ENCODE measurements around the gene KCNK7.

The KCNK7 gene

DNA sequence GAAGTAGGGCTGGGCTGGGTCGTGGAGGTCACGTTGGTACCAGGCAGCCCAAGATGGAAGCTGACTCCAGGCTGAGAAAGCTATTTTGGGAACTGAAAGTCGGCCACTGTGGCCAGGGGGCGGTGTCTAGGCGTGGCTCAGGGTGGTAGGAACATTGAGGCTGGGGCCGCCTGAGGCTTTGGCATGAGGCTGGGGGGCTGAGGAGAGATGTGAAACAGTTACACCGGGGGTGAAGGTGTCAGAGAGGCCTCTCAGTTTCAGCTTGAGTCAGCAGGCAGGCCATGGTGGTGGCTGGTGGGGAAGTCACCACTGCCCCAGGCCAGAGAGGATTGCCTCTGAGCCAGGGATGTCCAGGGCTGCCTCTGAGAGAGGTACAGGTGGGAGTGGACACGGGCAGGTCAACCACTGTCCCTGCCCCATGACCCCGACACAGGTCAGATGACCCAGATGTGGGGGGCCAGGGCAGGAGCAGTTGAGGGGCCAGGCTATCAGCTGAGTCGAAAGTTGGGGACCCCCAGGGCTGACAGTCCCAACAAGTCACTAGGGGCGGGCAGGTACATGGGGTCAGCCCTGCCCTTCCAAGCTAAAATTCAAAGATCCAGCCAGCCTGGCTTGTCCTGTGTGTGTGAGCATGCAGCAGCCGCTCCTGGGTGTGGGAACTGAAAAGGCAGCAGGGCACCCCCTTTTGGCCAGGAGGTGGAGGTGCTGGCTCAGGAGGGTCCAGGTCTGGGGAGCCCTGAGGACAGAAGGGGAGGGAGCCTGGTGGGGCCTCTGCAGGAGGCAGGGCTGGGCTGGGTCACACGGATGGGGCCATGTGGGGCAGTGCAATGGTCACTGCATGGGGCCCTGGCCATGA, 7.2 kb downstream of the KCNK7 start:
- peak; percentile 55 to 74 for DNase-seq (ENCODE audit: low read depth in 2 of 2)

DNA sequence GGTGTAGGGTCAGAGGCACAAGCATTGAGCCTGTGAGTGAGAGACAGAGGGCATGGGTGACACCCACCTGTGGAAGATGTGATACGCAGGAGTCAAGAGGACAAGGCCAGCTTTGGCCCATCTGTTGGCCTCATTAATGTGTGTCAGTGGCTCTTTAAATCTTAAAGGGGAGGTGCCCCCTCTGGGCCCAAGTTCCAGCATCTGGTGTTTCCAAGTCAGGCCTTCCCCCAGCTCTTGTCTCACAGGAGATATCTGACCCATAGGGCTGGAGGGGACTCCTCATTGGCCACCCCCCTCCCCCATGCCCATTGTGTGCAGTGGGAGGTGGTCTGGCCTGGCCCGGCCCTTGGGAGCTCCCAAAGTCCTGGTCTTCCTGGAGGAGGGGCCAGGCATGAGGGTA, 8.9 kb downstream of the KCNK7 start:
- DNase-seq (ENCODE audit: low read depth in 2 of 2) = no peak

DNA sequence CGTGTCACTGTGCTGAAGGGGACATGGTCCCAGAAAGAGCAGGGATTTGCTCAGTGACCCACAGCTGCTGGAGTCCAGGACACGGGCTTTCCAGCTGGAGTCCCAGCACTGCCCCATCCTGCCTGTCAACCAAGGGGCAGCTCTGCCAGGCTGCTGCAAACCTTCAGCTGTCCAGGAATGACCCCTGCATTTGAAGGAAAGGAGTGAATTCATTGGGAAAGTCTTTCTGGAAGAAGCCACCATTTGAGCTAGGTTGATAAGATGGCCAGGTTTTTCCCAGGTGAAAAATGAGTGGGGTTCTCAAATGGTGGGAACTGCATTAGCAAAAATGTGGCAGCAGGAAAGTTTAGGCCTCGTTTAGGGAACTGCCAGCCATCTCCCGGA, 9.4 kb downstream of the KCNK7 start:
- DNase-seq (ENCODE audit: low read depth in 2 of 2) = no peak

DNA sequence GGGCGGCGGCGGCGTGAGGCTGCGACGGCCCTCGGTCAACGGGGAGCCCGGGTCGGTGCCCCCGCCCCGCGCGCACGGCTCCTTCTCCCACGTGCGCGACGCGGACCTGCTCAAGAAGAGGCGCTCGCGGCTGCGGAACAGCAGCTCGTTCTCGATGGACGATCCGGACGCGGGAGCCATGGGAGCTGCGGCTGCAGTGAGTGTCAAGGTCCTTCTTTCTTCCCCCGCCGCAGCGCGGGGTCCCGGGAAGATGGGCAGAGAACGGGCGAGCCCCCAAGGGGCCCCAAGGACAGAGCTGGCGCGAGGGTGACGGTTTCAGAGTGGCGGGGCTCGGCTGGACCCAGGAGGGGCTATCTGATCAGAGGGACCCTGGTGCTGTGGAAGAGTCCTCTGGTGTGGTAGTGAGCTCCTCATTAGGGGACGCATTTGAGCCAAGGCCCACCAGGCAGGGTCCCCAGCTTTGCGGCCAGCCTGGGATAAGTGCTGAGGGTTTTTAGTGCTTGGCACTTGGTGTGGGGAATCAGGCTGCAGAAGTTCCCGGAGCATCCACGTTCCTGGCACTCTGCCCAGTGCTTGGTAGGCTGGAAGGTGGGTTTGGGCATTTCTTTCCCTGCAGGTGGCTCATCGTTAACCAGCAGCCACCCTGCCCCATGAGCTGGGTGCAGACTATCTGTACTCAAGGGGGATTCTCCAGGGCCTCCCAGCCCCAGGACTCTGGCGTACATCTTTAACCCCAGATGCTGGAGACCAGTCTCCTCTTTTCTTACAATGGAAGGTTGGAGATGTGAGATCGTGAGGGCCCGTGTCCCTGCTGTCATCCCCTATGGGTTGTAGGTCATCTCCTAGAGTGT, 10.0 kb downstream of the KCNK7 start:
- no peak for DNase-seq (ENCODE audit: low read depth in 2 of 2)

DNA sequence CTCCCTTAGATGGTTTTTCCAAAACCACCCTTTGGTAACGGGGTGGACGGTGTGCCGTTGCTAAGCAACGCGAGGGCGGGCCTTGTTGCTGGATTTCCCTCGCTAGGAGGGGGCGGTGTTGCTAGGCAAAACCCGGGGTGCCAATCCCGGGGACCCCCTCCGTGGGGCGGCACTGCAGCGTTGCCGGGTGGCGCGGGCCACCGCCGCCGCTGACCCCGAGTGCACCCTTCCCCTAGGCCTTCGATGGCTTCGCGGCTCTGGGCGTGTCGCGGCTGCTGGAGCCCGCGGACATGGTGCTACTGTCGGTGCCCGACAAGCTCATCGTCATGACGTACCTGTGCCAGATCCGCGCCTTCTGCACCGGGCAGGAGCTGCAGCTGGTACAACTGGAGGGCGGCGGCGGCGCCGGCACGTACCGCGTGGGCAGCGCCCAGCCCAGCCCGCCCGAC, 10.9 kb downstream of the KCNK7 start:
- DNase-seq (ENCODE audit: low read depth in 2 of 2) = no peak

DNA sequence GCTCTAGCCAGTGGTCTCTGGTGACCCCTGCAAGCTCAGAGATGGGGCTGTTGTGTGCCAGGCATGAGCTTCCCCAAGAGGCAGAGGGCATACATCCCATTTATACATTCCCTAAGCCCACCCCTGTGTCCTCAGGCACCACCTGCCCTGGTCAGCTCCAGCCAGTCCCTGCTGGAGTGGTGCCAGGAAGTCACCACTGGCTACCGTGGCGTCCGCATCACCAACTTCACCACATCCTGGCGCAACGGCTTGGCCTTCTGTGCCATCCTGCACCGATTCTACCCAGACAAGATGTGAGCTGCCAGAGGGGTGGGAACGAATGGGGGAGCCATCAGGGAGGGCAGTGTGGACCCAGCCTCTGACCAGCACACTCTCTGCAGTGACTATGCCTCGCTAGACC, 11.5 kb downstream of the KCNK7 start:
- DNase-seq (ENCODE audit: low read depth in 2 of 2) = no peak

DNA sequence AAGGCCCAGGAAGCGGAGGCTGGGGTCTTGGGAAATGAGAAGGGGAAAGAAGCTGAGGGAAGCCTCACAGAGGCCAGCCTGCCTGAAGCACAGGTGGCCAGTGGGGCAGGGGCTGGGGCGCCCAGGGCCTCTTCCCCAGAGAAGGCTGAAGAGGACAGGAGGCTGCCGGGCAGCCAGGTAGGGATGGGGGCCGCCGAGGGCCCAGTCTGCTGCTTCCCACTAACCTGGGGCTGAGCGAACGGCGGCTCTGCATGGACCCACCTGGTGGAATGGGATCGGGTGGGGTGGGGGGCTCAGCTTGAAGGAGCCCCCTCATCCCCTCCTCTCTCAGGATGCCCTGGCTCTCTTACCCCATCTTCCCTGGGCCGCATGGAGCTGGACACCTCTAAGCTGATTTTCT, 12.0 kb downstream of the KCNK7 start:
- no peak for DNase-seq (ENCODE audit: low read depth in 2 of 2)

DNA sequence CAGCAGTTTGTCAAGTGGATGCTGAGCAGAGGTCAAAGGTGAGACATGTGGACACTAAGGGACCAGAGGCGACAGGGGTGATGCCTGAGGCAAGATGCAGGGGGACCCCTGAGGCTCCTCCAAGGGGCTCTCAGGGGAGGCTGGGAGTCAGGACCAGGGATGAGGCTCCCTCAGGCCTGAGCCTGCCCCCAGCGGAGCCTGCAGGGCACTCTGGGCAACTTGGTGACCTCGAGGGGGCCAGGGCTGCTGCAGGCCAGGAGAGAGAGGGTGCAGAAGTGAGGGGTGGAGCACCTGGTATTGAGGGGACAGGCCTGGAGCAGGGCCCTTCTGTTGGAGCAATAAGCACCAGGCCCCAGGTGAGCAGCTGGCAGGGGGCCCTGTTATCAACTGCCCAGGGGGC, 13.7 kb downstream of the KCNK7 start:
- DNase-seq (ENCODE audit: low read depth in 2 of 2) = no peak

DNA sequence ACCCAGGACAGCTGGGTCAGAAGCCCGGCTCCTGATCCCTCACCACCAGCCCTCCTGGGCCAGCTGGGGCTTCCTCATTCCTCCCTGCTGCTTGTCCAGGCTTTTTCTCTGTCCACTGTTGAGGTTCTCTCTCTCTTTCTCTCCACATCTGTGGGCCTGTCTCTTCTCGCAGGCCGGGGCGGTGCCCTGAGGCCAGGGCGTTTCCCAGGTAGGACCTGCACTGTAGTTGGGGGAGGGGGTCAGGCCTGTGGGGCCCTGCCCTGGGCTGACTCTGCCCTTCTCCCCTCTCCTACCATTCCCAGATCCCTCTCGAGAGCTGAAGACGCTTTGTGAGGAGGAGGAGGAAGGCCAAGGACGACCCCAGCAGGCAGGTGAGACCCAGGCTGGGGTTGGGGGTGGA, 14.8 kb downstream of the KCNK7 start:
- no peak for DNase-seq (ENCODE audit: low read depth in 2 of 2)

DNA sequence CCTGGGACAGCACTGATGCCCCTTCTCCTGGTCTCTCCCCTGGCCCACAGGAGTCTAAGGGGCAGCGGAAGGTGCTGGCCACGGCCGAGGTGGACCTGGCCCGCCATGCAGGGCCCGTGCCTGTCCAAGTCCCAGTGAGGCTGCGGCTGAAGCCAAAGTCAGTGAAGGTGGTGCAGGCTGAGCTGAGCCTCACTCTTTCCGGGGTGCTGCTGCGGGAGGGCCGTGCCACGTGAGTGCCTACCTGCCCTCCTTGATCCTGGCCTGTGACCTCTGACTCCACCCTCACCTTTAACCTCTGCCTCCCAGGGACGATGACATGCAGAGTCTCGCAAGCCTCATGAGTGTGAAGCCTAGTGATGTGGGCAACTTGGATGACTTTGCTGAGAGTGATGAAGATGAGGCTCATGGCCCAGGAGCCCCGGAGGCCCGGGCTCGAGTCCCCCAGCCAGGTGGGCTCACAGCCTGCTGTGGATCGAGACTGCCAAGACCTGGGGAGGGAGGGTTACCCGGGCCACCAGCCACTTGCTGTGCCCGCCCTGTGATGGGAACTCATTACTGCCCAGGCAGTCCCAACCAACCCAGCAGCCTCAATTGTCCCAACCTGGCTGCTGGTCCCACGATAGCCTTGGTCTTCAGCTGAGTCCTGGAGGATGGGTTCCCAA, 15.4 kb downstream of the KCNK7 start:
- no peak for DNase-seq (ENCODE audit: low read depth in 2 of 2)

DNA sequence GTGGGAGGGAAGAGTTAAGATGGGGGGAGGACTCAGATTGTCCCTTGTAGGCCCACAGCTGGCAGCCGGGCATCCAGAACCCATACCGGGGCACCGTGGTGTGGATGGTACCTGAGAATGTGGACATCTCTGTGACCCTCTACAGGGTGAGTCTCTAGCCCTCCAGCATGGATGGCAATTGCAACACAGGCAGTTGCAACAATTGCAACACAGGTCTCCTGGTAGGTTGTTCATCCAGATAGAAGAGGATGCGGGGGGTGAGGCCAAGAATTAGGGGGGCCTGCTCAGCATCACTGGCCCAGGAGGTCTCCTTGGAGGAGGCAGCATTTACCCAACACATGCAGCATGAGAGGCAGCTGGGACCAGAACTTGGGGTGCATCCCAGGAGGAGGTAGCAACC, 16.3 kb downstream of the KCNK7 start:
- DNase-seq (ENCODE audit: low read depth in 2 of 2) = no peak

DNA sequence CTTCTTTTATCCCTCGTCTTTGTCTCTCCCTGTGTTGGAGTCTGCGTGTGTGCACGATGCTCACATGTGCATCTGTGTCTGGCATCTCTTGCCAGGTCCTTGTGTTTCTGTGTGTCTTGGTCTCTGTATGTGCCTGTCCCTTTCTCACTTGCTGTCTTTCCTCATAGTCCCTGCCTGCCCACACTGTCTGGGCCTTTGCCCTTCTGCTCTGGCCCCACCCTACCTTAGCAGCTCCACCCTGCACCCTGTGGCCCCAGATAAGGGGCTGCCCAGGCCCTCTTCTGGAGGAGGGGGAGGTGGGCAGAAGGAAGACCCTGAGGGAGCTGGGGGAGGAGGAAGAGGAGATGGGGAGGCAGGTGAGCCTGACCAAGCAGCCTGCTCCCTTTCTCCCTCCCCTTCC, 16.9 kb downstream of the KCNK7 start:
- no peak for DNase-seq (ENCODE audit: low read depth in 2 of 2)

DNA sequence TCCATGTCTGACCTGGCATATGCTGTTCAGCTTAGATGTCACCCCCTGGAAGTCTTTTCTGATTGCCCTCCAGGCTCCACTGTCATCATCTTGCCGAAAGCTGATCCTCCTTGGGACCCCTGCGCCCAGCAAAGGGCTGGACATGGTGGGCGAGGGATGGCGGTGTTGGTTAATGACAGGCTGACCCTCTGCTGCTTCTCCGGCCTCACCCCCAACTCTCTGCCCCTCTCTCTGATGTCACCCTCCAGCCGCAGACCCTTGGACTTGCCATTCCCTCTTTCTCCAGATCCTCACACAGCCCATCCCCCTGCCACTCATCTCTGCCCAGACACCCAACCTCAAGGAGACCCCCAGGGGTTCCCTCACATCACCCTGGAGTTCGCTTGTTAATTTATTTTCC, 17.5 kb downstream of the KCNK7 start:
- DNase-seq (ENCODE audit: low read depth in 2 of 2) = no peak

DNA sequence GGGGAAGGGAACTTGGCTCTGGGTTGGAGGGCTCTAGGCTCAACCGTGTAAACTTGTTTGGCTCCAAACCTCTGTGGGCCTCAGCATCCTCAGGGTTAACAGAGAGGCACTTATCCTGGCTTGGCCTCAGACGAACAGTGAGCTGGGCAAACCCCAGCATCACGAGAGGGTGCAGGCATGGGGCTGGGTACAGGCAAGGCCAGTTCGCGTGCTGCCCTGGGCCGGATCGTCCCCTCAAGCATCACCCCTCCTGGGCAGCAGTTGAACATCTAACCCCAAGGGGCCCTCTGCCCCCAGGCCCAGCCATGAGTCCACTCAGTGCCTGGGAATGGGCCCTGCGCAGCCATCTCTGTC, 17.9 kb downstream of the KCNK7 start:
- DNase-seq (ENCODE audit: low read depth in 2 of 2) = no peak

DNA sequence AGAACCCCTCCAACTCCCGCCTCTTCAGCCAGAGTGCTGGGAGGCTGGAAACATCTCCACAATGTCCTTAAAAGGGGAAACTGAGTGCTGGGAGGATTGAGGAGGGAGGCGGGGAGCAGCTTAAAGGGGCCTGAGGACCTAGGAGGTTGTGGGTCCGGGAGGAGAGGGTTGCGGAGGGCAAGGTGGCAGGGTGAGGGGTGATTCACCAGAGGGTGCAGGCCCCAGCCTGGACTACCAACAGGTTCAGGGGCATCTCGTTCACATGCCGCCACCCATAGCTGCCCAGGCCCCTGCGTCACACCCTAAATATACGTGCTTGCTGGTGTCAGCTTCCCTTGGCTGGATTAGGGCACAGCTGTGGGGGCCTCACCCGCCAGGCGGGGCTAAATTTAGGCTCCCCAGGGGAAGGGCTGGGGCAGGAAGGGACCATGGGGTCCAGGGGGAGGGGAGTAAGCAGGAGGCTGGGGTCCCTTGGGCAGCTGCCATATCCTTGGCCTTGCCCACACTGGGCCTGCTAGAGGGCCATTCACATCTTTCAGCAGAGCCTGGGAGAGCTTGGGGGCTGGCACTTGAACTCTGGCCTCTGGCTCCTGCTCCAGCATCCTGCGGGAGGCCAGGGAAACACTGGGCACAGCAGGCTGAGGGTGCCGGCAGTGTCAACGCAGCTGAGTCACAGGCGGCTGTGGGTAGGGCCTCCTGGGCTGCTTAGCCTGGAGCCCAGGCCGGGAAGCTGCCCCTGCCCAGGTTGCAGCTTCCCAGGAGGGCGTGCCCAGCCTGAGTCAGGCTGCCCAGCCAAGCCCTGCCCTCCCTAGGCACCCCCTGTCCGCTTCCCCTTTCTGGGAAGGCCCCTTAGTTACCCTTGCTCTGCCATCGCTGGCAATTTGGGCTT, 18.5 kb downstream of the KCNK7 start:
- DNase-seq (ENCODE audit: low read depth in 2 of 2) = no peak

DNA sequence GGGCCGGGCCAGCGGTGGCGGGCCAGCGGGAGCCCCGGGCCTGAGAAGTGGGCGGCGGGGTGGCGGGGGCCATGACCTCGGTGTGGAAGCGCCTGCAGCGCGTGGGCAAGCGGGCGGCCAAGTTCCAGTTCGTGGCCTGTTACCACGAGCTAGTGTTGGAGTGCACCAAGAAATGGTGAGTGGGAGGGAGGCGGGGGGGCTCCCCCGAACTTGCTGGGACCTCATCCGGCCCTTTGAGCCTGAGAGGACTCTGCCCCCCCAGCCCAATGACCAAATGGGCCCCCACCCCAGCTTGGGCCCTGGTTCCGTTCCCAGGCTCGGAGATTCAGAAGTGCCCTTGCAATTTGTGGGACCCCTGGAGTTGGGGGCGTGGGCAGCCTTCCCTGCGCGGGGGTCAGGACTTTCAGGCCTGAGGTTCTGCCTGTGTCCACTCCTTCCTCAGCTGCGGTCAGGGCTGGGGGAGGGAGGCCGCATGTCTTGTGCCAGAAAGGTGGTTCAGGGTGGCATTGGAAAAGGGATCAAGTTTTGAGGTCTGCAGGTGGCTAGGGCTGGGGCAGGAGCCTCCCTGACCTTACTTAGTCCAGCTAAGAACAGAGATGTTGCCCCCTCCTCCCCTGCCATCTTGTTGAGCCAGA, 19.3 kb downstream of the KCNK7 start:
- DNase-seq (ENCODE audit: low read depth in 2 of 2) = no peak

DNA sequence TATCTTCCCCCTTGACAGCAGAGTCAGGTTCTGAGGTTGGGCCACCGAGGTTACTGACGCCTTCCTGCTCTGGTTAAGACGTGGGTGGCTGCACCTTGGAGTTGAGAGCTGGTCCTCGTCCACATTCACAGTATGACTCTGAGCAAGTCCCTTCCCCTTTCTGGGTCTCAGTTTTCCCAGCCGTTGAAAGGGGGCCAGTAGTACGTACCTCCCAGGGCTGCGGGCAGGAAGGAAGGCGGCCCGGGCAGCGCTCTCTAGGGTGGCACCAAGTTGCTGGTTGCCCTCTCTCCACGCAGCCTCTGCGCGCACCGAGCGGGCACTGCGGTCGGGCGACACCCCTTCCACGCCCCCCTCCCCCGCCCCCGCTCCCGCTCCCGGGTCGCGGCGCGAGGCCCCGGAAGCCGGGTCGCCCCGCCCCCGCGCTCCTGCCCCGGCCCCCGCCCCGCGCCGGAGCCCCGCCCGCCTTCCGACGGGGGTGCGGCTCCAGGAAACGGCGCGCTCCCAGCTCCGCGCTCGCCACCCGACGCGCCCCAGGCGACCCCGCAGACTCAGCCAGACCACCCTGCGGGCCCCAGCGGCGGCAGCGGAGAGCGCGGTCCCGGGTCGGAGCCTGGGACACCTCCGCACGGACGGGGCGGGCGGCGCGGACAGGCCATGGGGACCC, 19.9 kb downstream of the KCNK7 start, which contains the start of gene EHBP1L1:
EHBP1L1 (plus strand) TSS at position 486 of the 664 bp plus-strand sequence. CDS start 250 bp downstream, outside the sequence.
- DNase-seq (ENCODE audit: low read depth in 2 of 2) = peak; percentile 39 to 73

DNA sequence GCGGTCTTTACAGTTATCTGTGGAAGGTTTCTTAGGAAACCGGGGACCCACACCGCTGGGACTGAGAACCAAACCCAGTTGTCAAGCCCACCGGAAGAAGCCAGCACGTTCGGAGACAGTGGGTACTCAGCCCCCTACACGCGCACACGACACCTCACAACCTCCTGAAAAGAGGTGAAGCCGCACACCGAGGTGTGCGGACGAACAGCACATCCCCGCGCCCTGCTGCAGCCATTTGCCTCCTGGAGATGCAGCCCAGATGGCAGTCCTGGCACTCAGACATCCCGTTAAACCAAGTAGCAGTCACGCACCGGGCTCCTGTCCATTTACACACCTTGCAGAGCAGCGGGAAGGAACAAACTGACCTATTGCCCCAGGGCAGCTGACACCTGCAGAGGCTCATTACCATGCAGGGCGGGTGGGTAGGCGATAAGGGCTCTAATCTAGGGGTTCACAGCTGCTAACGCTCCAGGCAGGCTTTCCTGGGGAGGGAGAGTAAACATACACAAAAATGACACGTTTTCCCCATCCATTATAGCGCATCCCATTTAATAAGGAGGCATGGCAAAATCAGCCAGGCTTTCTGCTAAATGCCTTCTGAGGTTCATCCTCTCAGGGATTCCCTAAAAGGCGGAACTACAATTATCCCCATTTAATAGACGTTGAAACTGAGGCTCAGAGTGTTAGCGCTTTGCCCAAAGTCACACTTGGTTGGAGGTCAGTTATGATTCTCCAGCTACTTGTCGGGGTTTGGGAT, 20.6 kb downstream of the KCNK7 start:
- no peak for DNase-seq (ENCODE audit: low read depth in 2 of 2)

DNA sequence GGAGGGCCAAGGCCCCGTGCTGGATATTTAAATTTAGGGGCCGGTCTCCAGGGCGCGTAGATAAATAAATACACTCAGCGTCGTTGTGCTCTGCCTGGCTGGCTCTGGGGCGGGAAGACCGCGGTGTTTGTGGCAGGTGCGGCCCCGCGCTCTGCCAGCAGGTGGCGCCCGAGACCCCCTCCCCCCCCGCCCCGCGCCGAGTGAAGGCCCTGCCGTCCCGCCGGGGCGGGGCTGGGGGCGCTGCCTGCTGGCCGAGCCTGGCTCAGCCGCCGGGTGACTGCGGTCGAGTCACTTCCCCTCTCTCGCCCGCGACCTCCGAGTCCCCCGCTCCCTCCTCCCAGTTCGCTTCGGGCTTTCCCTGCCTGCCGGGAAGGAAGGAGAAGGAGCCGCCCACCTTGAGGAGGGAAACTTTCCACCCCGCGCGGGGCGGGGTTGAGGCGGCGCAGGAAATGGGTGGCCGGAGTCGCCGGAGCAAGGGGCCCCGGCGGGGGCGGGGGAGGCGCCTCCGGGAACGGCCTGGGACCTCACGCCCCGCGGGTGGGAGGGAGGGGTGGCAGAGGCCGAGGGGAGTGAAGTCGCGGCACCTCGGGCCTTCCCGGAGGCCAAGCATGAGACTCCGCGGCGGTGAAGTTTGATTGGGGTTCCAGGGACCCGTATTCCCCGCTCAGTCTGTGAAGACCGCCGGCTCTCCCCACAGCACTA, 21.3 kb downstream of the KCNK7 start:
- DNase-seq (ENCODE audit: low read depth in 2 of 2) = peak; percentile 79 to 93

All from stimulated activated CD4-positive, alpha-beta T cell treated with anti-CD3 and anti-CD28 coated beads, Interleukin-12 subunit alpha, Interleukin-12 subunit beta, amount 100 ng/mL, for 24 hours (primary cell).